ENCODE measurements around the gene IKZF4.
"Not testable (repeated sequence)": the region's sequence is repeated elsewhere in the genome, so short reads cannot be mapped to it uniquely, and the experiment has no call there.

IKZF4 gene

DNA sequence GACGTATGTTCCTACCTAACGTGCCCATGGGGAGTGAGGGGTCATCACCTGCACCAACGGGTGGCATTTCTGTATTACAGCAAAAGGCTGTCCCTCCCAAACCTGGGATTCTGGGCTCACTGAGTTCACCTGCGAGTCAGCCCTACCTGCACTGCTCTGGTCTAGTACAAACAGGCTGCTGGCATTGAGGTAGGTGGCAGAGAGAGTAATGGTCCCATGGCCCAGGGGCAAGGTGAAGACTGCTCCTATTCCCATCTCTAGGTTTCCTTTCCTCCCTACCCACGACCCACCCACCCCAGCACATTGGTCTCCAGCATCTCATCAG is 23.3 kb upstream of the IKZF4 start:
- DNase-seq (ENCODE audit: low read depth in 3 of 3, low spot score in 1 of 3): no peak

DNA sequence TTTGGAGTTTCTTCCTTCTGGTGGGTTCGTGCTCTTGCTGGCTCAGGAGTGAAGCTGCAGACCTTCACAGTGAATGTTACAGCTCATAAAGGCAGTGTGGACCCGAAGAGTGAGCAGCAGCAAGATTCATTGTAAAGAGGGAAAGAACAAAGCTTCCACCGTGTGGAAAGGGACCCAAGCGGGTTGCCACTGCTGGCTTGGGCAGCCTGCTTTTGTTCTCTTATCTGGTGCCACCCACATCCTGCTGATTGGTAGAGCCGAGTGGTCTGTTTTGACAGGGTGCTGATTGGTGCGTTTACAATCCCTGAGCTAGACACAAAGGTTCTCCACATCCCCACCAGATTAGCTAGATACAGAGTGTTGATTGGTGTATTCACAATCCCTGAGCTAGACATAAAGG is 21.3 kb upstream of the IKZF4 start:
- not testable (repeated sequence) for DNase-seq (ENCODE audit: low read depth in 3 of 3, low spot score in 1 of 3)

DNA sequence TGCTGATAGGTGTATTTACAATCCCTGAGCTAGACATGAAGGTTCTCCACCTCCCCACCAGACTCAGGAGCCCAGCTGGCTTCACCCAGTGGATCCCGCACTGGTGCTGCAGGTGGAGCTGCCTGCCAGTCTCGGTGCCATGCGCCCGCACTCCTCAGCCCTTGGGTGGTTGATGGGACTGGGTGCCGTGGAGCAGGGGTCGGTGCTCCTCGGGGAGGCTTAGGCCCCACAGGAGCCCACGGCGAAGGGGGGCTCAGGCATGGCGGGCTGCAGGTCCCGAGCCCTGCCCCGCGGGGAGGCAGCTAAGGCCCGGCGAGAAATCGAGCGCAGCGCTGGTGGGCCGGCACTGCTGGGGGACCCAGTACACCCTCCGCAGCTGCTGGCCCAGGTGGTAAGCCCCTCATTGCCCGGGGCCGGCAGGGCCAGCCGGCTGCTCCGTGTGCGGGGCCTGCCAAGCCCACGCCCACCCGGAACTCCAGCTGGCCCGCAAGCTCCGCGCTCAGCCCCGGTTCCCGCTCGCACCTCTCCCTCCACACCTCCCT is 20.8 kb upstream of the IKZF4 start:
- DNase-seq (ENCODE audit: low read depth in 3 of 3, low spot score in 1 of 3): not testable (repeated sequence)

DNA sequence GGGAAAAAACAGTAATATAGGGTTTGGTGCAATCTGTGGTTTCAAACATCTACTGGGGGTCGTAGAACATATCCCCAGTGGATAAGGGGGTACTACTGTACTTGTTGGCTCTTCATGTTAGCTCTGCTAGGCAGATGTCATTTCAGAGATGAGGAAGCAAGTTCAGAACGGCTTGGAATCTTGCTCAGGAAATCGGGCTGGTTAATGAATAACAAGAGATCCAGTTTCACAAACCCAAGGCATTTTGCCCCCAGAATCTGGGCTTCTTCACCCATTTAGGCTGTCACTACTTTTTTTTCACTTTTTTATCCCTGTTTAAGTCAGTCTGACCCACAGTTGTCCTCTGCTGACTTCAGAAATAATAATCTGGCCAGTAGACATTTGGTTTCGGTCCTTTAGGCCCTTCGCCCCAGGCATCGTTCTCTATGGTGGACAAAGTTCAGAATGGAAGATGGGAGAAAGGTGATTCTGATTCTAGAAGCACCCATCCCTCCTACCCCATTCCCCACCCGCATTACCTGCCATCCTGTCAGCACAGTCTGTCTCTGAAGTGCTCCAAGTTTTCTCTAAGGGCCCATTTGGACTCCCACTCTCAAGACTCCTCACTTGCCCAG is 19.2 kb upstream of the IKZF4 start:
- DNase-seq (ENCODE audit: low read depth in 3 of 3, low spot score in 1 of 3): no peak

DNA sequence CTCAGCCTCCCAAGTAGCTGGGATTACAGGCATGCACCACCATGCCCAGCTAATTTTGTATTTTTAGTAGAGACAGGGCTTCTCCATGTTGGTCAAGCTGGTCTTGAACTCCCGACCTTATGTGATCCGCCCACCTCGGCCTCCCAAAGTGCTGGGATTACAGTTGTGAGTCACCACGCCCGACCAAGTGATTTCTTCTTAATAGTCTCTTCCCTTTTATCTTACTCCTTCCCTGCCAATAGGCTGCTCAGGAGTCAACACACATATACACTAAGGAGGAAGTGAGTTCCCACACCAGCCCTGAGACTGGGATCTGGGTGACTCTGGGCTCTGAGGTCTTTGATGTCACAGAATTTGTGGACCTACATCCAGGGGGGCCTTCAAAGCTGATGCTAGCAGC is 17.5 kb upstream of the IKZF4 start:
- DNase-seq (ENCODE audit: low read depth in 3 of 3, low spot score in 1 of 3): not testable (repeated sequence)

DNA sequence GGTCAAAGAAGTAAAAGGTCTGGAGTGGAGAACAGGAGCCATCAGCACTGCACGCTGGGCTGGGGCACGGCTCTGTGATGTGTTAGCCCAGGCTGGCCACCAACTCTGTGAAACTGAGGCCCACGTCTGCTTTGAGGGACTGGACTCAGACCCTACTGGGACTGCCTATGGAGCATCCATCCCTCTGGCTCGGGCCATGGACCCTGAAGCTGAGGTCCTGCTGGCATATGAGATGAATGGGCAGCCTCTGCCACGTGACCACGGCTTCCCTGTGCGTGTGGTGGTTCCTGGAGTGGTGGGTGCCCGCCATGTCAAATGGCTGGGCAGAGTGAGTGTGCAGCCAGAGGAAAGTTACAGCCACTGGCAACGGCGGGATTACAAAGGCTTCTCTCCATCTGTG is 16.6 kb upstream of the IKZF4 start:
- DNase-seq (ENCODE audit: low read depth in 3 of 3, low spot score in 1 of 3): no peak

DNA sequence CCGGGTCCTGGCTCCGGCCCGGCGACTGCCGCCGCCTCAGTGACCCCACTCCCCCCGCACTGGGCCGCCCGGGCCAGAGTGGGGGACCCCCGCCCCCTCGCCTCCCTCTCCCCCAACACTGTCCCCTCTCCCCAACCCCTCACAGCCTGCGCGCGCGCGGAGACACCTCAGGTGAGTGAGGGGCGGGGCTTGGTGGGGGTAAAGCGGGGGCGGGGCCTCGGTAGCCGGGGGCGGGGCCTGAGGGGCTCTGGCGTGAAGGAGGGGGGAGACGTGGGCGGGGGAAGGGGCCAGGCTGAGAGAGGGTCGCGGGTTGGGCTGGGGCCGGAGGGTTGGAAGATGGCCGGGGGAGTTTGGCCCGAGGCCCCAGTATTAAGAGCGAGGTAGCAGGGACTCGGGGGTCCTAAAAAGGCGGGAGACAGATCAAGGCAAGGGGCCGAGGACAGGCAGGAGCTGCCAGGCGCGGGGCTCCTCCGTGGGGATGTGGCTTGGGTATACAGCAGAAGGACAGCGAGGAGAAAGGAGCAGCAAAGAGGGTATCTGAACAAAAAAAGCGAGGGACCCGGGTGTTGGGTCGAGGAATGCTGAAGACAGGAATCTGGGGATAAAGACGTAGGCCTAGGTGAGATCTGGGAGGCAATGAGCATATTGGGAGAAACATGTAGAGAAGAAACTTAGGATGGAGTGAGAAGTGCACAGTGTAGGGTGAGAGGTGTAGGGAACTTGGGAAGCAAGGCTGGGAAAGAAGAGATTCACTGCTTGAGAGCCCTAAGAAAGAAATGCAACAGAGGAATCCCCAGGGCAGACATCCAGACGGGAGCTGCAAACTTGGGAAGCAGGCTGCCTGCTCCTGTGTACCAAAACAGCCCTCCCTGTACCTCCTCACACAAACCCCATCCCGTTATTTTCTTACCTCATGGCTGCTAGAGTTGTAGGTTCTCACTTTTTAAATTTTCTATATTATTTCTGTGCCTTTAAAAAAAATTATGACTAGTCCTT is 13.0 kb upstream of the IKZF4 start:
- DNase-seq (ENCODE audit: low read depth in 3 of 3, low spot score in 1 of 3): peak; percentile 40 to 62 (median 51)

DNA sequence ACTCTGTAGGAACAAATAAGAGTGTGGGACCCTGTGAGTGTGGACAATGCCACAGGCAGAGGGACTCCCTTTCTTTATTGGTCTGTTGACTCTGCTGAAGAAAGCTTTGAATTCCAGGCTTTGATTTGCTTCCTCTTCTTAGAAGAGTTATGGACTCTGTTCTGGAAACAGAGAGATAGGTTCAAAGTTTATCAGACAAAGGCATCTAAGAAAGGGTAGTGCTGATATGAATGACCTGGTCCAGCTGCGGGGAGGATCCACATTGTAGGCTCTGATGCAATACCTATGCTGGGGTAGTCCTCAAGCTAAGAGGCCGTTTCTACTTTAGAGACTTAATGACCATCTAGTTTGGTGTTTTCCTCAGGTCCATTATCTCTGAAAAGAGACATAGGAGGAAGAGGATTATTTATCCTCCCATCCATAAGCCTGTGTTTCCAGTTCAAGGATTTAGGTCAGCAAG is 10.7 kb upstream of the IKZF4 start:
- DNase-seq (ENCODE audit: low read depth in 3 of 3, low spot score in 1 of 3): no peak

DNA sequence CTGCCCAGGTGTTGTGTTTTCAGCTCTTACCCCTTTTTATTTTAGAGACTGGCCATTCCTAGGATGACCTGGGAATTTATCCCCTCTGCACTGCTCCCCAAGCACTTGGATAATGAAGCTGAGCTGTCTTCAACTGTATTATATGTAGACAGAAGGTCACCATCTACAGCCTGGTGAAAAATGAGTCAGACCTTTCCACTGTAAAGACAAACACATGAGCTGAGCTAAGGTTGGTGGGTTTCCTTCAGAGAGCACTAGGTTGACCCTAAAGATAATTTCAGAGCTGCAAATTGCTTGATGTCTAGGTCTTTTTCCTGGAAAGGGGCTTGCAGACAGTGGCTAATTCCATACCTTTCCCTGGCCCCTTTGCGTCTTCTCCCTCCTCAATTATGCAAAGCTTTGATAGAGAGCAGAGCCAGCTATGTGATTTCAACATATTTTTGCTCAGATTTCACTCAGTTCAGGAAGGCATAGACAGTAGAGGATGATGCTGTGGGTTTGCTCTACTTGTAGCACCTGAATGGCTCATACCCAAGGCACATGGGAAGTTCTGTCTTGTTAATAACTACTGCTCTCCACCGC is 9.2 kb upstream of the IKZF4 start:
- no peak for DNase-seq (ENCODE audit: low read depth in 3 of 3, low spot score in 1 of 3)

DNA sequence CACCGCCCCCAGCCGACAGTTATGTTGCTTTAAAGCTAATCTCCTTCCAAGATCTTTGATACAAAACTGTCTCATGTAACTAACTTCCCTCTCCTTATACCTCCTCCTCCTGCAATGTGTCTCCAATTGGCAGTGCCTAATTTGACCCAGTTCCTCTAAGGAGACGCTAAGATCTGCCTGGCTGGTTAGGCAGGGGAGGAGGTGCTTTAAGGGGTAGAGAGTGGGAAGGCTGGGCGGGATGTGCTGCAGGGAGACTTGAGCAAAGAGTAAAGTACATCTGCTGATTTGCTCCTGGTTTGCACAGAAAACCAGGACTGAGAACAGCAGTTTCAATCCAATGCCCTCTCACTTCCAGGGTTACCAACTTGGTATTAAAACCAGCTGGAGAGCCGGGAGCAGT is 7.4 kb upstream of the IKZF4 start:
- no peak for DNase-seq (ENCODE audit: low read depth in 3 of 3, low spot score in 1 of 3)

DNA sequence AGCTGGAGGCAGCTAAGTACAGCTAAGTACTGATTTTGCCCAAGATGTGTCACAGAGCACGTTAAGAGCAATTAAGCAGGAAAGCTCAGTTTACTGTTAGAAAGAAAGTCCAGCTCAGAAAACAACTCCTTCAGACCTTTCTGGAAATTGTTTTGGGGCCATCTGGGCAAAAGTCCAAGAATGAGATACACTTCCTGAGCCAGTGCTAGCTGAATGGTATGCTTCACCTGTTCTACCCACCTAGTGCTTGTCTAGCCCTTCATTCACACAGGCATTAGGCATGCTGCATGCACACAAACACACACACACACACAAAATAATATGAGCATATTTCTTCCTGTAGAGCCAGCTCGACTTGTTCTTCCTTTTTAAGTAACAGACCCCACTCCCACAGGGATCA is 6.6 kb upstream of the IKZF4 start:
- DNase-seq (ENCODE audit: low read depth in 3 of 3, low spot score in 1 of 3): no peak

DNA sequence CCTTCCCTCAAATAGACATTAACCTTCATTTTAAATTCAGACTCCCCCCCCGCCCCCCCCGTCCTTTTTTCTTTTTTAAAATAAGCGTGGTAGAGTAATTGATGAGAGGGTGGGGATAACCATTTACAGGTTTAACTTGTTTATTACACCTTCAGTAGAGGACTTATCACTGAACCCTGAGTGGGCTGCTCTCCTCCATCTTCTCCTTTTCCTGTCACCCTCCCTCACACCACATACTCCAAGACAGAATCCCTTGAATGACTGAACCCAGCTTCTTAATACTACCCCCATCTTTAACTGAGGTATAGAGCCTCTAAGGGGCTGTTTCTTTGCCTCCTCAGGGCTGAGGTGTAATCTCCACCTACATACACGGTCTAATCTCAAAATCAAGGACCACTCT is 3.7 kb upstream of the IKZF4 start:
- DNase-seq (ENCODE audit: low read depth in 3 of 3, low spot score in 1 of 3): no peak

DNA sequence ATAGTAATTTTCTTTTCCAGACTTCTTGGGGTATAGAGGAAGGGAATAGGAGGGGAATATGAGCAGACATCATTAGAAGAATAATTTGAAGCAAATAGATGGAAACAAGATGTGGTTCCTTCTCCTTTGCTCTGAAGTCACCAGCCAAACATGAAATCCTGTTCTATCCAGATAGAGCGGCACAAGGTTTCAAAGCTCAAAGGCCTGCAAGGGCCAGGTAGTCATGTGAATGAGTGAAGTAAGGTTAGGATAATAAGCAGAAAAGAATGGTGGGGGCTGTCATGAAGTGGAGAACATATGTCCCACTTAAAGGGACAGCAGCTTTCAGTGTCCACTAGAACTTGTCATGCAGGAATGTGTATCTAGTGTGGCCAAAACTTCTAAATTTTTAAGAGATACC is 2.5 kb upstream of the IKZF4 start:
- no peak for DNase-seq (ENCODE audit: low read depth in 3 of 3, low spot score in 1 of 3)

DNA sequence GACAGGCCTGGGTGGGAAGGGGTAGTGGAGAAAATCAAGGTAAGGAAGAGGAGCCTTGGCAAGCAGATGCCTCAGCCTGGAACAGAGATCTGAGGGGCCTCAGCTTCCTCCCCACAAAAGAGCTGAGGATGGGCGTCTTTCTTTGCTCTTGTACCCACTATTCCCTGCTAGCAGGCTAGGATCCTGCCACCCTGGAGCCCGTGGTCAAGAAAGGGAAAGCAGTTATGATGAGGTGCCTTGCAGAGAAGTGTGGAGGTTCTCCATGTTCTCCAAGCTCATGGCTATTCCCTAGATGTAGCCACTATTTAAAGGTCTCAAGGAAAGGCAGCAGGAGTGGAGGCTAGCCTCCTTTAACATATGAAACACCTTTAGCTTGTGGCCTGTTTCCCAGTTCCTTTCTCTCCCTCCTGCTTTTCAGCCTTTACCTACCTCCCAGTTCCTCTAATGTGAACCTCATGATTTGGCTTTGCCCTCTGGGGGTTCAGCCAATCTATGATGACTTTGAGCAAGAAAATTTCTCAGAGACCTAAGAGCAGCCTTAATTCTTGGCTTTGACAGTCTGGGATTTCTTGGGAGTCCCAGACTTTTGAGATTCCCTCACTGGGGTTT is 1.1 kb downstream of the IKZF4 start:
- DNase-seq (ENCODE audit: low read depth in 3 of 3, low spot score in 1 of 3): no peak

DNA sequence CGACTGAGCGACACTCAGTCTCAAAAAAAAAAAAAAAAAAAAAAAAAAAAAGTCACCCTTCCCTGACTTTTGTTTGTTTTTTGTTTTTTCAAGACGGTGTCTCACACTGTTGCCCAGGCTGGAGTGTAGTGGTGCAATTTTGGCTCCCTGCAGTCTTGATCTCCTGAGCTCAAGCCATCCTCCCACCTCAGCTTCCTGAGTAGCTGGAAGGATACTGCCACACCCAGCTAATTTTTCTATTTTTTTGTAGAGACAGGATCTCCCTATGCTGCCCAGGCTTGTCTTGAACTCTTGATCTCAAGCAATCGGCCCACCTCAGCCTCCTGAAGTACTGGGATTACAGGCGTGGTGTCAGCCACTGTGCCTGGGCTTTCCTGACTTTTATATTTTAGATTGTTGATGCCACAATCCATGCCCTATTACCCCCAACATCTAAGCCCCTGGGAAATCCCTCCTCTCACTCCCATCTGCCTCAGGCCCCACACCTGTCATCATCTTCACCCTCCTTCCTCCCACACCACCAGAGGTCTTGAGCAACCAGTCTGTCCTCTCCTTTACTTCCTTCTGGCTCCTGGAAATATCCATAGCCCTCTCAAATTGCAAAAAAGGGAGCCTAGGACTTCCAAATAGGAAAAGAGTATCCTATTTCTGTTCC is 7.8 kb downstream of the IKZF4 start:
- DNase-seq (ENCODE audit: low read depth in 3 of 3, low spot score in 1 of 3): no peak

DNA sequence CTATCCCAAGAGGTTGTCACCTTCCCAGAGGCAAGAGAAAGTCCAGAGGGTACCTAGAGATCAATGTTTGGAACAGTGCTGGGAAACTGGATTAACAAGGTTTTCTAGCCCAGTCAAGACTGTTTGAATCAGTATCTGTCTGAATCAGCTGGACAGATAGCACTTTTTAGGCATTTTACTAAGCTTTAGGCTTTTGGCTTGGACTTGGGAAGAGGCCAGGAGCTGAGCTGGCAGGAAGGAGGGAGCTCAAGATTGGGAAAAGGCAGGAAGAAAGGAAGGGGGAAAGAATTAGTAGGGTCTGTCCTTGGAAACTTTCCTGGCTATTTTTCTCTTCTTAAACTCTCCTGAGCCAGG is 8.3 kb downstream of the IKZF4 start:
- no peak for DNase-seq (ENCODE audit: low read depth in 3 of 3, low spot score in 1 of 3)

DNA sequence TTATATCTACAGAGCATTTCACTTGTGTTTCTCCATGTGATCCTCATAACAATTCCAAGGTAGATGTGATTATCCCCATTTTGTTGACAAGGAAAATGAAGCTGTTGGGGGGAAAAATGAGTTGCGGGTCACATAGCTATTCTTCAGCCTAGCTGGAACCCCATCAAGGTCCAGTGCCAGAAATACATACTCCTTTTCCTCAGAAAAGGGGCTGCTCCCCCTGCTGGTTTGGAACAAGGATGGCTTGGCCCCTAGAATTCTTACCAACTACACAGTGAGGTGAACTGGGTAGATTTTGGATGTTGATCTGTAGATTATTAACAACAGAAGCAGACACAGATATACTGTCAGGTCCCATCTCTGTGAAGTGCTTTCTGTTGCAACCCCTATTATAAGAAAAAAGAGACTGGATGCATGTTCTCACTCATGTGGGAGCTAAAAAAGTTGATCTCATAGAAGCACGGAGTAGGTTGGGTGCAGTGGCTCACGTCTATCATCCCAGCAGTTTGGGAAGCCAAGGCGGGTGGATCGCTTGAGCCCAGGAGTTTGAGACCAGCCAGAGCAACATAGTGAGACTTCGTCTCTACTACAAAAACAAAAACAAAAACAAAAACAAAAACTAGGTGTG is 8.9 kb downstream of the IKZF4 start:
- DNase-seq (ENCODE audit: low read depth in 3 of 3, low spot score in 1 of 3): no peak

DNA sequence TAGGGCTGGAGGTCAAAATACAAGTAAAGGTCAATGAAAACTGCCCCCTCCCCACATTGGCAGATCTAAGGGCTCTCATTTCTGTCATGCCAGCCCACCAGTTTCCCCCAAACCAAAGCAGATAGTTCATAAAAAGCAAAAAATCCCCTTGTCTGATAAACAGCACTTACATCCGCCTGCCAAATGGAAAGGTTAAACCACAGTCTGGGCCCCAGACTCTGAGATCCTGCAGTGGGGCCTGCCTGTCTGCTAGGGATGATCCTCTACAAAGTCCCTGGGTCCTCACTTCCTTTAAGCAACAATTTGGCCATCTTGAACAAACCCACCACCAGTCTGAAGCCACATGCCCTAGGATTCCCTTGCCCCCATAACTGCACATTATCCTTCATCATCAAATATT is 11.1 kb downstream of the IKZF4 start:
- no peak for DNase-seq (ENCODE audit: low read depth in 3 of 3, low spot score in 1 of 3)

DNA sequence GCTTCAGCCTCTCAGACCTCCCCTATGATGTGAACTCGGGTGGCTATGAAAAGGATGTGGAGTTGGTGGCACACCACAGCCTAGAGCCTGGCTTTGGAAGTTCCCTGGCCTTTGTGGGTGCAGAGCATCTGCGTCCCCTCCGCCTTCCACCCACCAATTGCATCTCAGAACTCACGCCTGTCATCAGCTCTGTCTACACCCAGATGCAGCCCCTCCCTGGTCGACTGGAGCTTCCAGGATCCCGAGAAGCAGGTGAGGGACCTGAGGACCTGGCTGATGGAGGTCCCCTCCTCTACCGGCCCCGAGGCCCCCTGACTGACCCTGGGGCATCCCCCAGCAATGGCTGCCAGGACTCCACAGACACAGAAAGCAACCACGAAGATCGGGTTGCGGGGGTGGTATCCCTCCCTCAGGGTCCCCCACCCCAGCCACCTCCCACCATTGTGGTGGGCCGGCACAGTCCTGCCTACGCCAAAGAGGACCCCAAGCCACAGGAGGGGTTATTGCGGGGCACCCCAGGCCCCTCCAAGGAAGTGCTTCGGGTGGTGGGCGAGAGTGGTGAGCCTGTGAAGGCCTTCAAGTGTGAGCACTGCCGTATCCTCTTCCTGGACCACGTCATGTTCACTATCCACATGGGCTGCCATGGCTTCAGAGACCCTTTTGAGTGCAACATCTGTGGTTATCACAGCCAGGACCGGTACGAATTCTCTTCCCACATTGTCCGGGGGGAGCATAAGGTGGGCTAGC is 13.9 kb downstream of the IKZF4 start:
- no peak for DNase-seq (ENCODE audit: low read depth in 3 of 3, low spot score in 1 of 3)

DNA sequence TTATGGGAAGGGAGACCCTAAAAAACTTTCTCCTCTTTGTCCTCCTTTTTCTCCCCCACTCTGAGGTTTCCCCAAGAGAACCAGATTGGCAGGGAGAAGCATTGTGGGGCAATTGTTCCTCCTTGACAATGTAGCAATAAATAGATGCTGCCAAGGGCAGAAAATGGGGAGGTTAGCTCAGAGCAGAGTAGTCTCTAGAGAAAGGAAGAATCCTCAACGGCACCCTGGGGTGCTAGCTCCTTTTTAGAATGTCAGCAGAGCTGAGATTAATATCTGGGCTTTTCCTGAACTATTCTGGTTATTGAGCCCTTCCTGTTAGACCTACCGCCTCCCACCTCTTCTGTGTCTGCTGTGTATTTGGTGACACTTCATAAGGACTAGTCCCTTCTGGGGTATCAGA is 16.3 kb downstream of the IKZF4 start:
- no peak for DNase-seq (ENCODE audit: low read depth in 3 of 3, low spot score in 1 of 3)
